Panc1 (cell line): ENCODE results near the gene BBC3. TPM values are rescaled to one million over a fixed set of nuclear protein-coding genes. Genes with fewer than 3 reads are reported as not detected.

Source experiments
- ATAC-seq: fragments of 200-7000 bp; cut with Tn5 transposase; 2 replicates; pipeline ENCODE4 v1.9.1; 2020; ENCODE audit warnings: mild to moderate bottlenecking, moderate library complexity
- BruUV-seq: library from RNA; stranded (reverse); fragments of 400-500 nt; replicated peaks from 2 replicates; lab custom pipeline; 2021; lab: Mats Ljungman, UMichigan
- CTCF ChIA-PET: fragments of 300-600 bp; sonication (Branson Sonifier 250); formaldehyde crosslinking; loops from one replicate; lab custom pipeline; 2022; ENCODE audit warnings: antibody characterized with exemption; lab: Charles Lee
- POLR2A ChIA-PET: fragments of 300-600 bp; sonication (Branson Sonifier 250); formaldehyde crosslinking; loops from one replicate; lab custom pipeline; 2022; ENCODE audit warnings: antibody characterized with exemption; lab: Charles Lee
- DNase-seq: peaks from one replicate; pipeline ENCODE4 v3.0.0-alpha.2; 2010; ENCODE audit warnings: low read depth, low spot score
- H3K27ac ChIP-seq: 2 replicates; pipeline ENCODE4 v1.5.1; 2011; ENCODE audit warnings: mild to moderate bottlenecking, low read length, inconsistent platforms
- H3K27me3 ChIP-seq: fragments of 200-500 bp; sonication (Bioruptor generic); 2 replicates; pipeline ENCODE4 v1.6.0; 2014; ENCODE audit warnings: low read length, inconsistent platforms; ENCODE audit not compliant: control insufficient read depth, insufficient read depth
- H3K36me3 ChIP-seq: fragments of 200-500 bp; sonication (Bioruptor generic); 2 replicates; pipeline ENCODE4 v1.5.1; 2014; ENCODE audit warnings: inconsistent platforms, mild to moderate bottlenecking, low read length, moderate library complexity; ENCODE audit not compliant: control insufficient read depth, insufficient read depth
- H3K4me1 ChIP-seq: 2 replicates; pipeline ENCODE4 v1.5.1; 2011; ENCODE audit warnings: inconsistent platforms, mild to moderate bottlenecking, low read length, moderate library complexity; ENCODE audit not compliant: control insufficient read depth, insufficient read depth
- H3K4me3 ChIP-seq, 2 experiments: 2 replicates each; pipeline ENCODE4 v1.5.1; 2011 to 2012; ENCODE audit warnings: low read depth in 2 of 2, low read length in 2 of 2, mild to moderate bottlenecking in 2 of 2, inconsistent platforms in 1 of 2, moderate library complexity in 1 of 2
- H3K9me3 ChIP-seq: fragments of 200-500 bp; sonication (Bioruptor generic); 2 replicates; pipeline ENCODE4 v1.5.1; 2014; ENCODE audit warnings: low read depth, mild to moderate bottlenecking, inconsistent platforms, low read length, moderate library complexity; ENCODE audit not compliant: control insufficient read depth, insufficient read depth
- POLR2AphosphoS5 ChIP-seq: IDR thresholded peaks from 2 replicates; pipeline ENCODE4 v1.6.1; 2012; ENCODE audit warnings: mild to moderate bottlenecking, low read depth, low read length, moderate library complexity
- SIN3A ChIP-seq: IDR thresholded peaks from 2 replicates; pipeline ENCODE4 v1.6.1; 2012; ENCODE audit warnings: low read depth, mild to moderate bottlenecking, low read length, moderate library complexity, borderline replicate concordance; ENCODE audit not compliant: insufficient read depth
- TCF7L2 ChIP-seq: IDR thresholded peaks from 2 replicates; pipeline ENCODE4 v1.6.1; 2011; ENCODE audit warnings: mild to moderate bottlenecking, low read depth, low read length, inconsistent platforms
- in situ Hi-C: cut with HindIII; loops from 2 replicates; pipeline ENCODE4 v1.10.0; 2016; ENCODE audit warnings: low sequenced_read_pairs, low pct_unique_long_range_greater_than_20kb
- intact Hi-C: fragments of 100-400 bp; cut with micrococcal nuclease; formaldehyde crosslinking; loops from one replicate; pipeline ENCODE4 v1.10.0; 2022; ENCODE audit not compliant: unreplicated experiment
- total RNA-seq: library from RNA; stranded (reverse); gene quantifications from one replicate; pipeline ENCODE4 v1.2.1, GENCODE V29; 2021; ENCODE audit not compliant: unreplicated experiment
- TF ChIP-seq, protein P1 (sequence below): fragments of 450-650 bp; IDR thresholded peaks from 2 replicates; pipeline ENCODE4 v1.5.1; 2017; ENCODE audit warnings: mild to moderate bottlenecking
- TF ChIP-seq, protein P2 (sequence below), 2 experiments: IDR thresholded peaks; 2 replicates each; pipeline ENCODE4 v1.6.1; 2011 to 2012; ENCODE audit warnings: low read depth in 2 of 2, control low read depth in 1 of 2, low read length in 1 of 2, mild to moderate bottlenecking in 1 of 2, moderate library complexity in 1 of 2; ENCODE audit not compliant: insufficient read depth in 1 of 2

The BBC3 gene
- total RNA-seq, 1 experiment from 2014 or later = 7.6 TPM

GRCh38 chr19:47228168-47228936 lies 2.6 kb downstream of the BBC3 start:
- ATAC-seq (peak; percentile 61), DNase-seq (no peak)
- BruUV-seq = no TSS peak
- TF ChIP-seq TCF7L2 (no peak), SIN3A (no peak), POLR2AphosphoS5 (no peak; the same call in 1 of the 2 replicates)
- TF ChIP-seq, protein P1, sequence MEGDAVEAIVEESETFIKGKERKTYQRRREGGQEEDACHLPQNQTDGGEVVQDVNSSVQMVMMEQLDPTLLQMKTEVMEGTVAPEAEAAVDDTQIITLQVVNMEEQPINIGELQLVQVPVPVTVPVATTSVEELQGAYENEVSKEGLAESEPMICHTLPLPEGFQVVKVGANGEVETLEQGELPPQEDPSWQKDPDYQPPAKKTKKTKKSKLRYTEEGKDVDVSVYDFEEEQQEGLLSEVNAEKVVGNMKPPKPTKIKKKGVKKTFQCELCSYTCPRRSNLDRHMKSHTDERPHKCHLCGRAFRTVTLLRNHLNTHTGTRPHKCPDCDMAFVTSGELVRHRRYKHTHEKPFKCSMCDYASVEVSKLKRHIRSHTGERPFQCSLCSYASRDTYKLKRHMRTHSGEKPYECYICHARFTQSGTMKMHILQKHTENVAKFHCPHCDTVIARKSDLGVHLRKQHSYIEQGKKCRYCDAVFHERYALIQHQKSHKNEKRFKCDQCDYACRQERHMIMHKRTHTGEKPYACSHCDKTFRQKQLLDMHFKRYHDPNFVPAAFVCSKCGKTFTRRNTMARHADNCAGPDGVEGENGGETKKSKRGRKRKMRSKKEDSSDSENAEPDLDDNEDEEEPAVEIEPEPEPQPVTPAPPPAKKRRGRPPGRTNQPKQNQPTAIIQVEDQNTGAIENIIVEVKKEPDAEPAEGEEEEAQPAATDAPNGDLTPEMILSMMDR = no peak
- TF ChIP-seq, protein P2, sequence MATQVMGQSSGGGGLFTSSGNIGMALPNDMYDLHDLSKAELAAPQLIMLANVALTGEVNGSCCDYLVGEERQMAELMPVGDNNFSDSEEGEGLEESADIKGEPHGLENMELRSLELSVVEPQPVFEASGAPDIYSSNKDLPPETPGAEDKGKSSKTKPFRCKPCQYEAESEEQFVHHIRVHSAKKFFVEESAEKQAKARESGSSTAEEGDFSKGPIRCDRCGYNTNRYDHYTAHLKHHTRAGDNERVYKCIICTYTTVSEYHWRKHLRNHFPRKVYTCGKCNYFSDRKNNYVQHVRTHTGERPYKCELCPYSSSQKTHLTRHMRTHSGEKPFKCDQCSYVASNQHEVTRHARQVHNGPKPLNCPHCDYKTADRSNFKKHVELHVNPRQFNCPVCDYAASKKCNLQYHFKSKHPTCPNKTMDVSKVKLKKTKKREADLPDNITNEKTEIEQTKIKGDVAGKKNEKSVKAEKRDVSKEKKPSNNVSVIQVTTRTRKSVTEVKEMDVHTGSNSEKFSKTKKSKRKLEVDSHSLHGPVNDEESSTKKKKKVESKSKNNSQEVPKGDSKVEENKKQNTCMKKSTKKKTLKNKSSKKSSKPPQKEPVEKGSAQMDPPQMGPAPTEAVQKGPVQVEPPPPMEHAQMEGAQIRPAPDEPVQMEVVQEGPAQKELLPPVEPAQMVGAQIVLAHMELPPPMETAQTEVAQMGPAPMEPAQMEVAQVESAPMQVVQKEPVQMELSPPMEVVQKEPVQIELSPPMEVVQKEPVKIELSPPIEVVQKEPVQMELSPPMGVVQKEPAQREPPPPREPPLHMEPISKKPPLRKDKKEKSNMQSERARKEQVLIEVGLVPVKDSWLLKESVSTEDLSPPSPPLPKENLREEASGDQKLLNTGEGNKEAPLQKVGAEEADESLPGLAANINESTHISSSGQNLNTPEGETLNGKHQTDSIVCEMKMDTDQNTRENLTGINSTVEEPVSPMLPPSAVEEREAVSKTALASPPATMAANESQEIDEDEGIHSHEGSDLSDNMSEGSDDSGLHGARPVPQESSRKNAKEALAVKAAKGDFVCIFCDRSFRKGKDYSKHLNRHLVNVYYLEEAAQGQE (IDR thresholded peaks at IDR 0.05; ENCODE audit: insufficient read depth in 1 of 2, low read depth in 2 of 2, low read length in 1 of 2) = no peak
- POLR2A ChIA-PET = interaction anchor here (0.7 kb wide), 2 partner anchors 13 to 103 kb away, joined by 3 to 5 read pairs; no protein-coding TSS in a partner anchor
- in situ Hi-C loops (no loop called here), intact Hi-C loops (loop anchor here (10.0 kb wide), 1 partner anchor 184 kb away; the partner anchor contains the start of gene TMEM160)
- peak overlapping the region; percentile 65 to 78 for H3K4me3 ChIP-seq
- H3K4me1 ChIP-seq = peaks cover 20% of the 10 kb centered on the region
- no peaks in the 10 kb centered on the region for H3K27me3 ChIP-seq
- CTCF ChIA-PET = no interaction called here
- H3K36me3 ChIP-seq = no peaks in the 10 kb centered on the region; the same call in 1 of the 2 replicates
- peak overlapping the region; percentile 95 for H3K27ac ChIP-seq
- no peaks in the 10 kb centered on the region for H3K9me3 ChIP-seq

DNA sequence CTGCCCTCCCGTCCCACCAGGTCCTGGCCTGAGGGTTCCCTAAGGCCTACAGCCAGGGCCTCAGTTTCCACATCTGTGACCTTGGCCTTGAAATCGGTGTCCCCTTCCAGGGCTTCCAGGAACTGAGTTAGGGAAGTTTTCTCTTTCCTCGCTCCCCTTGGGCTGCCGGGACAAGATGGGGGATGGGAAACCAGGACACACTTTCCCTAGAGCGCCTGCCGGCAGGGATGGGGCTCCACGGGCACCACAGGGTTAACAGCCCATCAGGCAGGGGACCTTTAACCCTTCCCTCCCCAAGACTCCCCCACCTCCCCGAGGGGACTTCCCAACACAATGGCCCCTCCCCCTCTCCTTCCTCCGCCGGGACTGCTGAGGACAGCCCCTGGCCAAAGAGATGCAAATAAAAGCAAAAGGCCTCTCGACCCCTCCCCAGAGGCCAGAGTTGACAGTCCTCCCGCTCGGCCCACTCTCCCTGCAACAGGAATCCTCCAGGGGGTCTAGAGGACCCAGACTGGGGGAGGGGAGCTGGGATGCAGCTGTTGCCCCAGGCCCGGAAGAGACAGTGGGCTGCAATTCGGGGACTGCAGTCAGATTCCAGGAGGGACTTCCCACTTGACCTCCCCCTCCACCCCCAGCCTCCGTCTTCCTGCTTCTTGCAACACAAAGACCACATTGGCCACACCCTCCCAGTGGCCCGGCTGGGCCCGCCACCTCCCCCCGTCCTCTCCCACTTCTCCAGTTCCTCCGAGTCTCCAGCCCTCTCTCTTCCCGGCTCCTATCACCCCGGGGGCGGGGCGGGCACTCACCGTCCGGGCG lies 3.4 kb downstream of the BBC3 start:
- TF ChIP-seq, protein P2 (IDR thresholded peaks at IDR 0.05; ENCODE audit: insufficient read depth in 1 of 2, low read depth in 2 of 2, low read length in 1 of 2) = no peak
- TF ChIP-seq SIN3A (peak; percentile 29; the same call in 1 of the 2 replicates), TCF7L2 (no peak), POLR2AphosphoS5 (peak; percentile 10; the same call in 1 of the 2 replicates)
- TF ChIP-seq, protein P1 = no peak
- intact Hi-C loops = loop anchor here (10.0 kb wide), 1 partner anchor 183 kb away; the partner anchor contains the start of gene TMEM160
- Histone ChIP-seq H3K4me3 (peak overlapping the region; percentile 65 to 78), H3K27ac (peak overlapping the region; percentile 95), H3K27me3 (no peaks in the 10 kb centered on the region), H3K36me3 (no peaks in the 10 kb centered on the region; the same call in 1 of the 2 replicates), H3K9me3 (no peaks in the 10 kb centered on the region), H3K4me1 (peaks cover 20% of the 10 kb centered on the region)
- ATAC-seq (peak; percentile 67), DNase-seq (no peak)
- ChIA-PET POLR2A (interaction anchor here (0.7 kb wide), 2 partner anchors 13 to 102 kb away, joined by 3 to 5 read pairs; no protein-coding TSS in a partner anchor), CTCF (no interaction called here)
- in situ Hi-C loops = no loop called here
- BruUV-seq = no TSS peak
